Muscle of back (tissue), 11 donors: ENCODE data around the gene CBLN3. TPM values are rescaled to one million over a fixed set of nuclear protein-coding genes. Genes with fewer than 3 reads are reported as not detected.
A peak's percentile ranks its signal among the peaks of the same experiment; 100 is the strongest.

ENCODE experiments used
- DNase-seq, 3 donors: peaks; one replicate each; pipeline versions ENCODE4 v3.0.0 to v3.0.0-alpha.2; 2013
- polyA plus RNA-seq, 10 donors: library from polyadenylated mRNA; unstranded; fragments of 120-200 nt; gene quantifications; one replicate each; pipeline ENCODE4 v1.2.1, GENCODE V29; 2013; ENCODE audit not compliant: insufficient read length in 10 of 10

The CBLN3 gene
- polyA plus RNA-seq, 10 donors = 1.4 to 3.4 (median 2.0) TPM

DNA sequence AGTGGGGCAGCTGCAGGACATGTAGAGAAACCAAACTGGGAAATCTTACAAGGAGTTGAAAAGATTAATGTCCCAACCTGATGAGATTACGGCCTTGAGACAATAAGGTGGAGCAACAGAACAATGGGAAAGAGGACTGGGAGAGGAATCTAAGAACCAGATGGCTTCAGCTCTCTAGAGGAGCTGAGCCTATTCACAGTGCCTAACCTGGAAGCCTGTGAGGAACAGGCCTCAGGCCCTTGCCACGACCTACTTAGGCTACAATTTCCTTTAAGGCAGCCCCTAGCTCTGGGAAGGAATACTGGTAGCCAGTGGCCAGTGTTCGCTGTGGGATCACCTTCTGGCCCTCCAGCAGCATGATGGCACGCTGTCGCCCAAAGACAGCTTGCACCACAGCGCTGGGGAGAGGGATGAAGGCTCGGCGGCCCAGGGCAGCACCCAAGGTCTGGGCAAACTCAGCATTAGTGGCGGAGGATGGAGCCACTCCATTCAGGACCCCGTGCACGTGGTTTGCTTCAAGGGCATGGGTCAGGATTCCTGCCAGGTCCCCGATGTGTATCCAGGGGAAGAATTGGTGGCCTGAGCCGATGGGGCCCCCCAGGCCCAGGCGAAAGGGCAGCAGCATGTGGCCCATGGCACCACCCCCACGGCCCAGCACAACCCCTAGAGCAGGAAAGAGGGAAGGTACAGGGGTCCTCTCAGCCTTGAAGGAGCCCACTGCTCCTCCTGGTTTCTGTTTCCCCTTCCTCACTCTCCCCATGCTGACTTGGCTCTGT is 10.6 kb upstream of the CBLN3 start:
- no peak for DNase-seq

DNA sequence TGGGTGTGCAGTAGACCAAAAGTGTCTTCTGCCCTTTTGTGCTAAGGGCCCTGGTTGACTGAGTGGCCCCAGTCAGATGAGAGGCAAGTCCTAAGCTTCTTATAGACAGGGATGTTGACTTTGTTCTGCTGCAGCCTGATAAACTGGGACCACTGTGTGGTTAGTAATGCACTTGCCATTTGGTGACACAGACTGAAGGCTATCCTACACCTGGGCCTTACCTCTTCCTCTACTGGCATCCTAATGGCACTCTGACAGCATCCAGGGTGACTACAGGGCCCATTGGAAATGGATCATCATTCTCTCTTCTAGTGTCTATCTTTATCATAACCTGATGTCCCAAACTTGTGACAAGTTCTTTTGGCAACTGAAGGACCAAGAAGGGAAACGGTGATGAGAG is 9.8 kb upstream of the CBLN3 start:
- no peak for DNase-seq

DNA sequence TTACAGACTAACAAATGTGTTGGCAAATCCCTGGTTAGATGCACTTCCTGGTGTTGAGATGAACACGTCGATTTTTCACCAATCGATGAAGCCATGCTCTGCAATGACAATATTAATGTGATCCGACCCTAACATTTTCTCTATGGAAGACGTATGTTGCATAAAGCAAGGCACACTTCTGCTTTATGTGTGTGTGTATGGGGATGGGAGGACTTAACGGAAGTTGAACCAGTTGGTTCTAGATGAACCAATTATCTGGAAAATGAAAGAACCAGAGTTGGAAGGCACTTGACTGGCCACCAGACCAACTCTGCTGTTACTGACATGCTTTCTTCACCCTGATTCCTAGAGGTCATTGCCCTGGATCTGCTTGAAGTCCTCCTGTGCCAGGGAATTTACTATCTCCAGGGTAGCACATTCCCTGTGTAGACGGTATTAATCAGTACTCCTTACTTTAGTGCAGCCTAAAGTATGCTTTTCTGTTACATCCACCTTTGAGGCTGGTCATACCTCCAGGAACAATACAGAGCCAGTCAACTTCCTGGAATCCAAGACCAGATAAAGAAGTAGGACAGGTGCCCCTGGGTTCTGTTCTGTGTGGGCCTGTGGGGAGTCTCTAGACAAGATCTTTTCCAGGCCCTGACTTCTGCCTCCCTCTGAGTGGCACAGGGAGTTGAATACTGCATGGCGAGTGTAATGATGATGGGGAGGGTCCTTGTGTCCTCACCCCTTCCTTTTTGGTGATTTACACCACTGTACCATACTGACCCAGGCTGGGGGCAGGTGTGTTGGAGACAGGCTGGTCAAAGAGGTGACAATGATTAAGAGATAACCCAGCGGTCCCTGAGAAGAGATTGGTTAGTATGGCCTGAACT is 9.0 kb upstream of the CBLN3 start:
- DNase-seq = no peak

DNA sequence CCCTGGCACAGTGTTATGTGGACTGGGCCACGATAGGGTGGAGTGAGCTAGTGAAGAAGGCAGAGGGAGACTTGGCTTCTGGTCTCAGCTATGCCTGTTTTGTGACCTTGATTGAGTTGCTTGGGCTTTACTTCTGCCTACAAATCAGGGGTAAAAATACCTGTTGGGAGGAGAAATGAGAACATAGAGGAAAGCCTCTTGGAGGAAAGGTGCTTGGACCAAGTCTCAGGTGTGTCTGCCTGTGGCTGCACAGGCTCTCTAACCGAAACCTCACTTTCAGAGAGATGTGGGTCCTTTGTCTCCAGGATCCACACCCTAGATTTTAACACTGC is 8.2 kb upstream of the CBLN3 start:
- DNase-seq = no peak

DNA sequence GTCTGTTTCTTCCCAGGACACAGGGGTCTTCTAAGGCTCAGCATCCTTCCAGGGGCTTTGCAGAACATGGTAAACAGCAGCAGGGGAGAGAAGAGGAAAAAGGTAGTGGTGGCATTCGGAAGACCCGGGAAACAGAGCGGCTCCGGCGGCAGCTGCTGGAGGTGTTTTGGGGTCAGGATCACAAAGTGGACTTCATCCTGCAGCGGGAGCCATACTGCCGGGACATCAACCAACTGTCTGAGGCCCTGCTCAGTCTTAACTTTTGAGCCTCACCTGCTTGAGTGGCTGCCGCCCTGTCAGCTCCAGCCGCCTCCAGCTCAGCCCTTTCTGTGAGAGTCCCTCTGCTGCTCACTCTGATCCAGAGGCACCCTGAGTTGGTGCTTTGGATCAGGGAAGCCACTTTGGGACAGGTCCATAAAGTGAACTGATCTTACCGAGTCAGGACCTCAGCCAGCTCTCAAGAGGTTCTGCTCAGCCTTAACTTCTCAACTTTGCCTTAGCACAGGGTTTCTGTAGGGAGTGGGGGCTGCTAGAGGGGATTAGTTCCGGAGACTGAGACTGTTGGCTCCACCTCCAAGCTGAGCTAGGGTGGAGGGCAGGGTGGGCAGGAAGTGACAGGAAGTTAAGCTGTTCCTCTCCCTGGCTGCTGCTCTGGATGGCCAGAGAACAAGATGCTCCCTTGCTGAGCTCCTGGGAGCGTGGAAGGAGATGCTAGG is 7.7 kb upstream of the CBLN3 start:
- peak in 1 of 3 donors; percentile 31 for DNase-seq

DNA sequence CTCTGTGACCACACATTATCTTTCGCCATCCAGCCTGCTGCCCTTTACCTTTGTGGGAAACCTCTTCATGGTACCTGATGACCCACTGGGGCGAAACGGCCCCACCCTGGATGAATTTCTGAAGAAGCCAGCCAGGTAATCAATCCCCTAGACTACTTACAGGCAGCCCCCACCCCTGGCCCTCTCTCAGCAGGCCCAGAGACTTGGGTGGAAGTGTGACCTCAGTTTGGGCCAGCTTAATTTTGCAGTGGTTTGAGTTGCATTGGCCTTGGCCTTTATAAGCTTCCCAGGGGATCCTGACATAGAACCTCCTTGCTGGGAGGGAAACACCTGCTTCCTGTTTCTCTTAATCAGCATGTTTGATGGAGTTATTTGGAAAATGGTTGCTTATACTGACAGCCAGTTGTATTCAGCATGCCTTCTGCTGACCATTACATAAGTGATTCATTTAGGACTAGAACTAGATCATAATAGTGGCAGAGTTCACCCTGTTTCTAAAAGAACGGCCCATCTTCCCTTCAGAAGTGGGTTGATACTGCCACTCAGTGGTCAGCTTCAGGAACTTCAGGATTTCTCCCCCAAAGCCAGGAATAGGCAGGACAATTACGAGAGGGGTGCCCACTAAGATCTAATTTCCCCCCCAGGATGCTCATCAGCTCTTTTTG is 7.0 kb upstream of the CBLN3 start:
- peak; percentile 62 to 85 (median 77) for DNase-seq

DNA sequence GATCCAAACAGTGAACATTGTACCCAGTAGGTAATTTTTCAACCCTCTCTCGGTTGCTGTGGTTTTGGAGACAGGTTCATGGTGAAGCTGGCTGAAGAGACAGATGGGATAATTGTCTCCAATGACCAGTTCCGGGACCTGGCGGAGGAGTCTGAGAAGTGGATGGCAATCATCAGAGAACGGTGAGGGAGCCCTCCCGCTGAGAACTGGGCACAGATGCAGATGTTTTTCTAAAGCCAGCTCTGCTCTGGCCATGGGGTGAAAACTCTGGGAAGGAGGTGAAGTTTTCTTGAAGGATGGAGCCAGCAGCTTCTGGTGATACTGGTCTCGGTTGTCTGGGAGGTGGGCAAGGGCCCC is 6.5 kb upstream of the CBLN3 start:
- DNase-seq = no peak

DNA sequence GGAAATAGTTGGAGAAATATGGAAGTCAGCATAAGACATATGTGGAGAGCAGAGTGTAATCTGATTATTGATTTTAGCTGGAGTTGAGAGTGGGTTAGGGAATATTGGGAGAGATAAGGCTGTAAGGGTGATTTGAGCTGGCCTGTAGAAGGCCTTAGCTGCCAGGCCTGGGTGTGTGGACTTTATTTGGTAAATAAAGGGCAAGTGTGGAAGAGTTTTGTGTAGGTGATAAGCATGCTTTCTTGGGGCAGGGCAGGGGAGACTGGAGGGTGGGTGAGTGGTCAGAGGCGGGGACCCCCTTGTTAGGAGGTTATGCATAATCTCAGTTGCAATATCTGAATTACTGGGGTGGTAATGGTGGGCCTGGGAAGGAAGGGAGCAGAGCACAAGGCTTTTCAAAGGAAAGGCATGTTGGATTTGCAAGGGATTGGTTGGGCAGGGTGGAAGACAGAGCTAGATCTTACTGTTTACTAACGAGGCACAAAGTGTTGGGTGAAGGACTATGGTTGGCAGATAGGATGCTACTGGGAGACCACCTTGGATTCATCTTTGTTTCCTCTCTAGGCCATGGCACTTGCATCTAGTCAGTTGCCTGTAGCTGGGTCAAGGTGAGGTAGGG is 5.8 kb upstream of the CBLN3 start:
- DNase-seq = no peak

DNA sequence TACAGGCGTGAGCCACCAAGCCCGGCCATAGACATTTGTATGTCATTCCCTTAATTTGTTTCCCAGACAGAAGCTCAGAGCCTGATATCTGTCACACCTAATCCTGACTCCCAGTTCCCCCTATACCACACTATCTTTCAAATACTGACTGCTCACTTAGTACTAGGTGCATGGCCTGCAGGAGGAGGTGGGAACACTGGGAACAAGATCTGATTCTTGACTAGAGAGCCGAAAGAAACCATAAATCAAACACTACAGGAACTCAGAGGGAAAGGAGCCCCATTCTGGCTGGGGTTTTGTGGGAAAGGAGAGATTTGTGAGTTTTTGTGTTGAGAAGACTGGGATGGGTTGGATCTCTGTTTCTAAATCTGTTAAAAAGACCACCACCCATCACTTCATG is 5.2 kb upstream of the CBLN3 start:
- no peak for DNase-seq

DNA sequence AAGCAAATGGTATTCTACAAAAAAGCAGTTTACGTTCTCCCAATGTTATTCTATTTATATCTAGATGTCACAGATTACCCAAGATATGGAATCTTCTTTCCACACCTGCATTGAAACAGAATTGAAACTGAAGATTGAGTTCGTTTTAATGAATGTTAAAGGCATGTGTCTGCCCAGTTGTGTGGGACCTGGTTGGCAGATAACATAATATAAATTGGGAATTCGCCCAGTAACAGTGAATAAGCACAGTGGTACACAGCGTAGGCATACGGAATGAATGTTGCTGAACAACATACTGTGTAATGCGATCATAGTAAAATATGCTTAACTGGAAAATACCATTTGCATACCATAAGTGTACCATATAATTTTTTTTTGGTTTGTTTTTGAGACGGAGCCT is 4.6 kb upstream of the CBLN3 start:
- no peak for DNase-seq

DNA sequence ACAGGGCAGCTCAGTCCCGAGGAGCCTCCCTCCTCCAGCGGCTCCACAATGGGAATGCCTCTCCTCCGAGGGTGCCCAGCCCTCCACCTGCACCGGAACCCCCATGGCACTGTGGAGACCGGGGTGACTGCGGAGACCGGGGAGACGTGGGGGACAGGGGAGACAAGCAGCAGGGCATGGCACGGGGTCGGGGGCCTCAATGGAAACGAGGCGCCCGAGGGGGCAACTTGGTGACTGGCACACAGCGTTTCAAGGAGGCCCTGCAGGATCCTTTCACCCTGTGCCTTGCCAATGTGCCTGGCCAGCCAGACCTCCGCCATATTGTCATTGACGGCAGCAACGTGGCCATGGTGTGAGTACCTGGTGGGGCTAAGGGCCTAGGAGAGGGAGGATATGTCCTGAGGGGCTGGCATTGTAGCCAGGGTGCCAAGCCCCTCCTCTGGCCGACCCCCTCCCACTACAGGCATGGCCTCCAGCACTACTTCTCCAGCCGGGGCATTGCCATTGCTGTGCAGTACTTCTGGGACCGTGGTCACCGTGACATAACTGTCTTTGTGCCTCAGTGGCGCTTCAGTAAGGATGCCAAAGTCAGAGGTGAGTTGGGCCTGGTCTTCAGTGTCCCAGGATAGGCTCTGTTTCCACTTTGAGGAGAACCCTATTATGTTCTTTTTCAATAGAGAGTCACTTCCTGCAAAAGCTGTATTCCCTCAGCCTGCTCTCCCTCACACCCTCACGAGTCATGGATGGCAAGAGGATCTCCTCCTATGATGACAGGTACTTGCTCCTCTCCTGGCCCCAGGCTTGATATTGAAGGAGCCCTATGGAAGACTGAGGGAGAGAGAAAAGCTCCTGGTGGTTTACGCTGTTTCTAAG is 3.0 kb upstream of the CBLN3 start:
- no peak for DNase-seq

DNA sequence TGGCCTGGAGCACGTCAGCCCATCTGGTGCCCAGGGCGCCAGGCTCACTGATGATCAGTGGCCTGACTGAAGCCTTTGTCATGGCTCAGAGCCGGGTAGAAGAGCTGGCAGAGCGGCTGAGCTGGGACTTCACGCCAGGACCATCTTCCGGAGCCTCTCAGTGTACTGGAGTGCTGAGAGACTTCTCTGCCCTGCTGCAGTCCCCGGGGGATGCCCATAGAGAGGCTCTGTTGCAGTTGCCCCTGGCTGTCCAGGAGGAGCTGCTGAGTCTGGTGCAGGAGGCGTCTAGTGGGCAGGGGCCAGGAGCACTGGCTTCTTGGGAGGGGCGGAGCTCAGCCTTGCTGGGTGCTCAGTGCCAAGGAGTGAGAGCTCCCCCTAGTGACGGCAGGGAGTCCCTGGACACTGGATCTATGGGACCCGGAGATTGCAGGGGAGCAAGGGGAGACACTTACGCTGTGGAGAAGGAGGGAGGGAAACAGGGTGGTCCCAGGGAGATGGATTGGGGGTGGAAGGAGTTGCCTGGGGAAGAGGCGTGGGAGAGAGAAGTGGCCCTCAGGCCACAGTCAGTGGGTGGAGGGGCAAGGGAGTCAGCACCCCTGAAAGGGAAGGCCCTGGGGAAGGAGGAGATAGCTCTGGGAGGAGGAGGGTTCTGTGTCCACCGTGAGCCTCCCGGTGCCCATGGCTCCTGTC is 2.2 kb upstream of the CBLN3 start:
- DNase-seq = peak; percentile 87 to 93 (median 92)

DNA sequence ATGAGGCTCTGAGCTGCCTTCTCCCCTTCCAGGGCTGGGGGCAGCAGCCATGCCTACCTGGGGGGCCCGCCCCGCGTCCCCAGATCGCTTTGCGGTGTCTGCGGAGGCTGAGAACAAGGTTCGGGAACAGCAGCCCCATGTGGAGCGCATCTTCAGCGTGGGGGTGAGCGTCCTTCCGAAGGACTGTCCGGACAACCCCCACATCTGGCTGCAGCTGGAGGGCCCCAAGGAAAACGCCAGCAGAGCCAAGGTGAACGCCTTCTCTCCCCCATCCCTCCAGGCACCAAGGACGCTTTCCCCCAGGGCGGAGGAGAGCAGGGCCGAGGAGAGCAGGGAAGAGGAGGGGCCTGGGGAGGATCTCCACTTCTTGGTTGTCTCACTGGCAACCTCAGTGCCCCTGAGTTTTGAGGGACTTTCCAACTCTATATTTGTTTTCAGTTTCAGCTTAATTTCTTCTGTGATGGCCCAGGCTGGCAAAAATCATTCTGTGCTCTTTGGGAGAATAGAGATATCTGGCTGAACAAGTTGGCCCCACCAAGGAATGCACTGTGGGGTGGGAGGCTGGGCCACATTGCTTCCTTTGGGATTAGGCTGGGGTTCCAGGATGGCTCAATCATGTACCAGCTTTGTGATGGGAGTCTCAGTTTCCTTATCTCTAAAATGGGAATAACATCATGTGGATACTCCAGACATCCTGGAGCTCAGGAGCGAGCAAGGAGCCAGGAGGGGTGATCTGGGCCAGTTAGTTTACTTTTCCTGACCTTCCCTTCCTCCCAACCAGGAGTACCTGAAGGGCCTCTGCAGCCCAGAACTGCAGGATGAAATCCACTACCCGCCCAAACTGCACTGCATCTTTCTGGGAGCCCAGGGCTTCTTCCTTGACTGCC is 1.5 kb upstream of the CBLN3 start:
- peak in 2 of 3 donors; percentile 22 to 53 for DNase-seq

DNA sequence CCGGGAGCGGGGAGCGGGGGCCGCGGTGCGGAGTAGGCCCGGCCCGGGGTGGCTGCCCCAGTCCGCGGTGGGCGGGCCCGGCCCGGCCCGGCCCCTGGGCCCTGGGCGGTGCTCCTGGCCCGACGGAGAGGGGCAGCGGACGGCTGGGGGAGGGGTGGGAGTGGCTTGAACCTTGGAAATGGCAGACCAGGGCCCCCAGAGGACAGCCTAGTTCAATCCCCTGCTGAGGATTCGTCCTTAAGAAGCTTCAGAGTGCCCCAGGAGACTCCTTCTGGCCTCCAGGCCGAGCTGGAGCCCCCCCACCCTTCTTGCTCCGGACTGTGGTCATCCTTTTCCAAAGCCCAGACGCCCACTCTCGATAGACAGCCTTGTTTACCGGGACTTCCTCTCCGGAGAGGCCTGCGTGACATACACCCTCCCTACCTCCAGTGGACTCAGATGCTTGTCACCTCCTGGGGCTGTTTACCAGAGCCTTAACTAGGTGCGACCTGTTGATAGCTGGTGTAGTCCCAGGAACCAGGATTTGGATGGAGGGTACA is 744 bp upstream of the CBLN3 start:
- peak; percentile 75 to 91 (median 81) for DNase-seq

DNA sequence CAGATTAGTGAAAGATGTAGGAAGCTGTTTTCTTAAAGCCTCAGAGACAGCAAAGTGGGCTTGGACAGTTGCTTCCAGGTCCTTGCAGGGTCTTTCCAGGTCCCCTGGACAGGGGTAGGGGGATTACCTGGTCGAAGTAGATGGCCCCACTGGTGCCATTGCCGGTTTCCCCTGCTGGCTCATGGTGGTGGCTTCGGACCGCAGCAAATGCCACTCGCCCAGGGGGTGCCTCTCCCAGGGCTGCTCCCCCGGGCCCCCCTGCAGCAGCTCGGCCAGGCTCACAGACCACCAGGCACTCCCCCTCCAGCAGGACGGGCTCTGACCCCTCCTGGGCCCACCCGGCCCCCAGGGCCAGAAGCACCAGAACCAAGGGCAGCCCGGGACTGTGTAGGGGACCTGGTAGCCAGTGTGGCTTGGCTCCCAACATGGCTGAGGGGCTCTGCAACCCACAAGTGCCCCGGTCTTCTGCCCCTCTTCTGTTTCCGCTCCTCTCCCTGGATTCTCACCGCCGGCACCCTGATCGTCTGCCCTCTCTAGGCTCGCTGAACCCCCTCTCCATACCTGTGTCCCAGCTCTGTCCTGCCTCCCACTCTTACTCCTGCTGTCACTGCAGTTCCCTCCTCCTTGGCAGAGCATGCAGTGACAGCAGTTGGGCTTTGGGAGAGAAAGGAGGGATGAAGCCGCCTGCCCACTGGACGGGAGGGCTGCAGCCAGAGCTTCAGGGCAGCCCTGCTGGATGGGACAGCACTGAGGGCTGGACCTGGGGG is 657 bp downstream of the CBLN3 start:
- peak in 1 of 3 donors; percentile 47 for DNase-seq

DNA sequence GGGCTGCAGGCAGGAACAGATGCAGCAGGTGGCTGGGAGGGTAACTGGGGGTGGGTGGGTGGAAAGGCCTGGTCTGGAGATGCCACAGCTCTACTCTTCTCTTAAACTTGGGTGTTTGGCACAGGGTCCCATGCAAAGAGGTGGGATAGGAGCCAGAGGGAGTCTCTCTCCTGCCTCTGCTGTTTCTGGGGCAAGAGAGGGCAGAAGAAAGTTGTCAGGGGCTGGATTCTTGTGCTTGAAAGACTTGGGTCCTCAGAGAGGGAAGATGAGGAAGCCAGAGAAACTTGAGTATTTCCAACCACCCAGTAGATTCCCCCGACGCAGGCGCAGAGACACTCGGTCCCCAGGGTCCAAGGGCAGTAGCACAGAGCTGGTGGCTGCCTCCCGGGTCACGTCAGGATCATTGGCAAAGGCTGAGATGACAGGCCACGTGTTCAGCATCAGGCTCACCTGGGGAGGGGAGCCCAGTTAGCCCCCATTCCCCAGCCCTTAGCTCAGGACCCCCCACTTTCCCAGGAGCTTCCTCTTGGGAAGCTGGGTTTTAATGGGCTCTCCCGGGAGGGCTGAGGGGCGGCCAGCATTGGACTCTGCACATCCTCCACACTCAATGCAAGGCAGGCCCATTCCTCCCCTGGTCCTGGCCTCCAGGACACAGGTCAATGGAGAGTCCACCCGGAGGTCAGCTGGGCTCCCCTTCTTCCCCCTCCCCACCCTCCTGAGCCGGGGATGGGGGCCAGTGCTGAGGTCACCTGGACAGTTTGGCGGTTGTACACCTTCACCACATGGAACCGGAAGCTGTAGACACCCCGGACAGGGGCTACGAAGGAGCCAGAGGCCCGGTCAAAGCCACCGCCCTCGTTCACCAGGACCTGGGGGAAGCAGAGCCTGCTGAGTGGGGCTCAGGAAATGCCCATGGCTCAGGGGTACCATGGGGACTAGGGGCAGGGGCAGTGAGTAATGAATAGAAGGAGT is 1.6 kb downstream of the CBLN3 start:
- no peak for DNase-seq
